Measurements from ENCODE around the gene DENND4A. TPM values are rescaled to one million over a fixed set of nuclear protein-coding genes. Genes with fewer than 3 reads are reported as not detected.

DENND4A gene
- total and polyA plus RNA-seq, 9 of the 15 experiments (the other 6 are each of a cell fraction or from before 2014, with no cell fraction given), result 6.8 to 32.3 (median 19.9) TPM

DNA sequence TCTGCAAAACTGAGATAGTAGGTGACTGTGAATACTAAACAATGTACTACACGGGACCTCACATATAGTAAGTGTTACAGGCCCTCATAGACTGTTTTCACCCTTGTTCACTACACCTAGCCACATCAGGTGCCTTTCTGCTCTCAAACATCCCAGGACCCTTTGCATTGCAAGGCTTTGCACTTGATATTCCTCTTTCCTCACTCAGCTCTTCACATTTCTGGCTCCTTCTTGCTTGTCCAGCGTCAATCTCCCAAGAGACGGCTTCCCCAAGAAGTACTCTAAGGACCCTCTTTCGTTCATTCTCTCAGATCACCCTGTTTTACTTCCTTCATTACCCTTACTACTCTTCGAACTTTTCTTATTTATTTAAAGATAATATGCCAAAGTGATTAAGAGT is 10.0 kb downstream of the DENND4A start:
- 29% methylated on average over 5 of the region's 5 CpGs for WGBS (ENCODE audit: insufficient coverage, low coverage, missing lambda C conversion rate)
- no peaks in the 10 kb centered on the region for H3K9me3 ChIP-seq (replicated peaks; ENCODE audit: control insufficient read depth, insufficient read depth, low read depth, low read length)
- CTCF ChIA-PET (ENCODE audit: low intra/inter-chr PET ratio), result no interaction called here
- no peaks in the 10 kb centered on the region for H4K20me1 ChIP-seq (replicated peaks; ENCODE audit: control insufficient read depth, insufficient read depth, low read length)
- peaks cover 13 to 38% of the 10 kb centered on the region in 2 experiments; a peak in 4 of 5 replicates for H3K4me1 ChIP-seq (replicated peaks in 1 of 2; ENCODE audit: control insufficient read depth in 2 of 2, insufficient read depth in 2 of 2, low read length in 2 of 2)
- in situ Hi-C loops (cut with MboI), result no loop called here
- TF ChIP-seq, protein P1, sequence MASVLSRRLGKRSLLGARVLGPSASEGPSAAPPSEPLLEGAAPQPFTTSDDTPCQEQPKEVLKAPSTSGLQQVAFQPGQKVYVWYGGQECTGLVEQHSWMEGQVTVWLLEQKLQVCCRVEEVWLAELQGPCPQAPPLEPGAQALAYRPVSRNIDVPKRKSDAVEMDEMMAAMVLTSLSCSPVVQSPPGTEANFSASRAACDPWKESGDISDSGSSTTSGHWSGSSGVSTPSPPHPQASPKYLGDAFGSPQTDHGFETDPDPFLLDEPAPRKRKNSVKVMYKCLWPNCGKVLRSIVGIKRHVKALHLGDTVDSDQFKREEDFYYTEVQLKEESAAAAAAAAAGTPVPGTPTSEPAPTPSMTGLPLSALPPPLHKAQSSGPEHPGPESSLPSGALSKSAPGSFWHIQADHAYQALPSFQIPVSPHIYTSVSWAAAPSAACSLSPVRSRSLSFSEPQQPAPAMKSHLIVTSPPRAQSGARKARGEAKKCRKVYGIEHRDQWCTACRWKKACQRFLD (CRISPR knock-in tag; IDR thresholded peaks at IDR 0.05), result no peak
- TF ChIP-seq ZZZ3 (IDR thresholded peaks at IDR 0.05) (no peak), CBX8 (IDR thresholded peaks at IDR 0.05; ENCODE audit: borderline replicate concordance, extremely low read depth, low read depth, low read length, poor library complexity, severe bottlenecking) (no peak), GABPA (tag; conservative IDR thresholded peaks at IDR 0.05; ENCODE audit: low read depth) (no peak), FOXA3 (CRISPR knock-in tag; conservative IDR thresholded peaks at IDR 0.05 in 1 of 2, IDR thresholded peaks at IDR 0.05 in 1 of 2) (no peak), COPS2 (conservative IDR thresholded peaks at IDR 0.05) (no peak), SNRNP70 (optimal IDR thresholded peaks at IDR 0.05; ENCODE audit: low read depth, low read length) (no peak), BRF1 (IDR thresholded peaks at IDR 0.05; ENCODE audit: borderline replicate concordance, extremely low read depth, insufficient read length) (no peak)
- TF ChIP-seq, protein P2, sequence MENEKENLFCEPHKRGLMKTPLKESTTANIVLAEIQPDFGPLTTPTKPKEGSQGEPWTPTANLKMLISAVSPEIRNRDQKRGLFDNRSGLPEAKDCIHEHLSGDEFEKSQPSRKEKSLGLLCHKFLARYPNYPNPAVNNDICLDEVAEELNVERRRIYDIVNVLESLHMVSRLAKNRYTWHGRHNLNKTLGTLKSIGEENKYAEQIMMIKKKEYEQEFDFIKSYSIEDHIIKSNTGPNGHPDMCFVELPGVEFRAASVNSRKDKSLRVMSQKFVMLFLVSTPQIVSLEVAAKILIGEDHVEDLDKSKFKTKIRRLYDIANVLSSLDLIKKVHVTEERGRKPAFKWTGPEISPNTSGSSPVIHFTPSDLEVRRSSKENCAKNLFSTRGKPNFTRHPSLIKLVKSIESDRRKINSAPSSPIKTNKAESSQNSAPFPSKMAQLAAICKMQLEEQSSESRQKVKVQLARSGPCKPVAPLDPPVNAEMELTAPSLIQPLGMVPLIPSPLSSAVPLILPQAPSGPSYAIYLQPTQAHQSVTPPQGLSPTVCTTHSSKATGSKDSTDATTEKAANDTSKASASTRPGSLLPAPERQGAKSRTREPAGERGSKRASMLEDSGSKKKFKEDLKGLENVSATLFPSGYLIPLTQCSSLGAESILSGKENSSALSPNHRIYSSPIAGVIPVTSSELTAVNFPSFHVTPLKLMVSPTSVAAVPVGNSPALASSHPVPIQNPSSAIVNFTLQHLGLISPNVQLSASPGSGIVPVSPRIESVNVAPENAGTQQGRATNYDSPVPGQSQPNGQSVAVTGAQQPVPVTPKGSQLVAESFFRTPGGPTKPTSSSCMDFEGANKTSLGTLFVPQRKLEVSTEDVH (IDR thresholded peaks at IDR 0.05; ENCODE audit: low read depth, partially characterized antibody), result no peak
- TF ChIP-seq, protein P3, sequence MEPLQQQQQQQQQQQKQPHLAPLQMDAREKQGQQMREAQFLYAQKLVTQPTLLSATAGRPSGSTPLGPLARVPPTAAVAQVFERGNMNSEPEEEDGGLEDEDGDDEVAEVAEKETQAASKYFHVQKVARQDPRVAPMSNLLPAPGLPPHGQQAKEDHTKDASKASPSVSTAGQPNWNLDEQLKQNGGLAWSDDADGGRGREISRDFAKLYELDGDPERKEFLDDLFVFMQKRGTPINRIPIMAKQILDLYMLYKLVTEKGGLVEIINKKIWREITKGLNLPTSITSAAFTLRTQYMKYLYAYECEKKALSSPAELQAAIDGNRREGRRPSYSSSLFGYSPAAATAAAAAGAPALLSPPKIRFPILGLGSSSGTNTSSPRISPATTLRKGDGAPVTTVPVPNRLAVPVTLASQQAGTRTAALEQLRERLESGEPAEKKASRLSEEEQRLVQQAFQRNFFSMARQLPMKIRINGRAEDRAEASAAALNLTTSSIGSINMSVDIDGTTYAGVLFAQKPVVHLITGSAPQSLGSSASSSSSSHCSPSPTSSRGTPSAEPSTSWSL (CRISPR knock-in tag; IDR thresholded peaks at IDR 0.05; ENCODE audit: borderline replicate concordance), result no peak
- TF ChIP-seq, protein P4, sequence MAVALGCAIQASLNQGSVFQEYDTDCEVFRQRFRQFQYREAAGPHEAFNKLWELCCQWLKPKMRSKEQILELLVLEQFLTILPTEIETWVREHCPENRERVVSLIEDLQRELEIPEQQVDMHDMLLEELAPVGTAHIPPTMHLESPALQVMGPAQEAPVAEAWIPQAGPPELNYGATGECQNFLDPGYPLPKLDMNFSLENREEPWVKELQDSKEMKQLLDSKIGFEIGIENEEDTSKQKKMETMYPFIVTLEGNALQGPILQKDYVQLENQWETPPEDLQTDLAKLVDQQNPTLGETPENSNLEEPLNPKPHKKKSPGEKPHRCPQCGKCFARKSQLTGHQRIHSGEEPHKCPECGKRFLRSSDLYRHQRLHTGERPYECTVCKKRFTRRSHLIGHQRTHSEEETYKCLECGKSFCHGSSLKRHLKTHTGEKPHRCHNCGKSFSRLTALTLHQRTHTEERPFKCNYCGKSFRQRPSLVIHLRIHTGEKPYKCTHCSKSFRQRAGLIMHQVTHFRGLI (CRISPR knock-in tag; IDR thresholded peaks at IDR 0.05), result no peak
- TF ChIP-seq, protein P5, sequence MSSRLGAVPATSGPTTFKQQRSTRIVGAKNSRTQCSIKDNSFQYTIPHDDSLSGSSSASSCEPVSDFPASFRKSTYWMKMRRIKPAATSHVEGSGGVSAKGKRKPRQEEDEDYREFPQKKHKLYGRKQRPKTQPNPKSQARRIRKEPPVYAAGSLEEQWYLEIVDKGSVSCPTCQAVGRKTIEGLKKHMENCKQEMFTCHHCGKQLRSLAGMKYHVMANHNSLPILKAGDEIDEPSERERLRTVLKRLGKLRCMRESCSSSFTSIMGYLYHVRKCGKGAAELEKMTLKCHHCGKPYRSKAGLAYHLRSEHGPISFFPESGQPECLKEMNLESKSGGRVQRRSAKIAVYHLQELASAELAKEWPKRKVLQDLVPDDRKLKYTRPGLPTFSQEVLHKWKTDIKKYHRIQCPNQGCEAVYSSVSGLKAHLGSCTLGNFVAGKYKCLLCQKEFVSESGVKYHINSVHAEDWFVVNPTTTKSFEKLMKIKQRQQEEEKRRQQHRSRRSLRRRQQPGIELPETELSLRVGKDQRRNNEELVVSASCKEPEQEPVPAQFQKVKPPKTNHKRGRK (tag; IDR thresholded peaks at IDR 0.05), result no peak
- no peaks in the 10 kb centered on the region for H3K36me3 ChIP-seq (ENCODE audit: control insufficient read depth, insufficient read depth, low read length)
- ATAC-seq (peak; percentile 46), DNase-seq (ENCODE audit: extremely low read depth in 1 of 4, low spot score in 3 of 4) (no peak), FAIRE-seq (no peak)
- H2AFZ ChIP-seq (ENCODE audit: low read depth, low read length), result no peak overlapping the region
- H3K4me3 ChIP-seq, result no peak overlapping the region
- H3K79me2 ChIP-seq (ENCODE audit: control insufficient read depth, insufficient read depth, low read length), result peaks cover 90% of the 10 kb centered on the region
- no peaks in the 10 kb centered on the region for H3K27me3 ChIP-seq (ENCODE audit: control insufficient read depth in 2 of 2, insufficient read depth in 2 of 2, low read length in 2 of 2)
- no TSS peak for BruUV-seq (replicated peaks)
- H3K9ac ChIP-seq (ENCODE audit: insufficient read depth in 1 of 2, low read depth in 2 of 2, low read length in 2 of 2), result peak overlapping the region in 1 of 2 experiments; percentile 15; a peak in 2 of 4 replicates
- peak overlapping the region; percentile 52 for H3K4me2 ChIP-seq (ENCODE audit: insufficient read depth, low read length)
- POLR2A ChIA-PET, result interaction anchor here (0.6 to 1.5 kb wide), 2 partner anchors 10 to 50 kb away, joined by 3 to 18 read pairs; partner anchors contain the start of gene DENND4A
- intact Hi-C loops (cut with micrococcal nuclease), result no loop called here
- no peak overlapping the region; the same call in 1 of the 3 replicates for H3K27ac ChIP-seq (ENCODE audit: extremely low read depth, low read depth, low read length)
- no peaks in the 10 kb centered on the region for H3K9me1 ChIP-seq (ENCODE audit: control insufficient read depth, insufficient read depth, low read length)
